Left ventricle myocardium superior (tissue), 1 donor: ENCODE results near the gene HOXA5. TPM values are rescaled to one million over a fixed set of nuclear protein-coding genes. Genes with fewer than 3 reads are reported as not detected.
A peak's percentile ranks its signal among the peaks of the same experiment; 100 is the strongest.

Experiments
- ATAC-seq: fragments of 200-7000 bp; cut with Tn5 transposase; one replicate; pipeline ENCODE4 v1.9.1; 2020; ENCODE audit warnings: mild to moderate bottlenecking, moderate library complexity
- DNase-seq: peaks from one replicate; pipeline ENCODE4 v3.0.0-alpha.2; 2020
- intact Hi-C: fragments of 100-400 bp; cut with micrococcal nuclease; formaldehyde crosslinking; loops from one replicate; pipeline ENCODE4 v1.11.0; 2022
- total RNA-seq: library from RNA; stranded (reverse); fragmentation: NEBNext Ultra II Directional; extraction: Animal tissue kit (Norgen Biotek cat#: 25700); gene quantifications from one replicate; pipeline ENCODE4 v1.2.1, GENCODE V29; 2021
- donor health status: DM: no; HTN: yes; CAD: no; lungs with severe emphysema.

HOXA5 gene
- total RNA-seq, 1 donor from 2014 or later = not detected

DNA sequence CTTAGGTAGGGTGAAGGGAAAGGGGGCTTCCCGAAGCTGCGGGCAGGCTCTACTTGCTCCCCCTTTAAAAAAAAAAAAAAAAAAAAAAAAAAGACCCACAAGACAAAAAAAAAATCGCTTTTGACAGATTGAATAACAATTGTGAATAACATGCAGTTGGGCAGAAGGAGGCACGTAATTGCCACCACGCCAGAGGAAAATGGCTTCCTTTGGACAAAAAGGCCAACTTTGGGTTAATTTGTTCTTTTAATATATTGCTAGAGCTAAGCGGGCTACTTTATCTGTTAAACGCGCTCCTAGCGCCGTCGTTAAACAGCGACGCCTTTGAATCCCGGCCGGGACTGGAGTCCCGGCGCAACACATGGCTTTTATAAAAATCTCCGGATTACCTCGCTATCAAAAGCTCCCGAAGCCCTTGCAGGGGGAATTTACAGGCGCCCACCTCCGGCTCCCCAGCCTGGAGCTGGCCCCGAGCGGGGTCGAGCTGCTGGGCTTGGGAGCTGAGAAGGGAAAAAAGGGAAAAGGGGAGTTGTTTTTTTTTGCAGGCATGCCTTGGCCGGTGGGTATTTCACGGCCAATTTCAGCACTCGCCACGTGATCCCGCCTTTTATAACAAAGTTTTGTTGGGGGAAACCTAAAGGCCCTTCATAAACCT lies 40.3 kb upstream of the HOXA5 start:
- DNase-seq (no peak), ATAC-seq (no peak)
- intact Hi-C loops = no loop called here

DNA sequence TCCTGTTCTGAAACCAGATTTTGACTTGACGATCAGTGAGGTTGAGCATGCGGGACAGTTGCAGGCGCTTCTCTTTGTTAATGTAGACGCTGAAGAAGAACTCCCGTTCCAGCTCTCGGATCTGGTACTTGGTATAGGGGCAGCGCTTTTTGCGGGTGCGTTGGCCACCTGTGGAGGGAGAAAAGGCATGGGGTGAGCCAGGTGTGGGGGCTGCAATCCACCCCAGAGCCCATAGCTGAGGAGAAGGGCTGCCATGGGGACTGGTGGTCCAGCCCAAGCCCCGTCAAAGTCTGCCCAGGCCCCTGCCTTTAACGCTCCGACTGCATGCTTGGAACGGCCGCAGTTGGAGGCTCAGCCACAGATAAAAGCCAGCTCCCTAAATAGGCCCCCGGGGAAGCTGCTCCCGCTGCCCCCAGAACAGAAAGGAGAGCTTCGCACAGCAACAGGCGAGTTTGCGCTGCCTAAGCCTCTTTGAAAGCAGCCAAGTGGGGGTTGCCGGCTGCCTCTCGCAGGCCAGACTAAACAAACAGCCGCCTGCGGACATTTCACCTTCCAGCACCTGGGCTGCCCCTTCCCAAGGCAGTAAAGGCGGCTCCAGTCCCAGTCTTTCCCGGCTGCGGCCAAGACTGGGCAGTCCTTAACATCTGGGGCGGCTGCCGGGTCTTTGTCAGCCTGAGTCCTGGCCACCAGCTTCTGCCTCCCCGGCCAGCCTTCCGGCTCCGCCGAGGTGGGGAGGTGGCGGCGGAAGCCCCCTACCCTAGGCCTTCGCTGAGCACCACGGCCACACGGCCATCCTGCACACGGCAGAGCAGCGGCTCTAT lies 39.6 kb upstream of the HOXA5 start:
- DNase-seq (no peak), ATAC-seq (no peak)
- intact Hi-C loops = no loop called here

DNA sequence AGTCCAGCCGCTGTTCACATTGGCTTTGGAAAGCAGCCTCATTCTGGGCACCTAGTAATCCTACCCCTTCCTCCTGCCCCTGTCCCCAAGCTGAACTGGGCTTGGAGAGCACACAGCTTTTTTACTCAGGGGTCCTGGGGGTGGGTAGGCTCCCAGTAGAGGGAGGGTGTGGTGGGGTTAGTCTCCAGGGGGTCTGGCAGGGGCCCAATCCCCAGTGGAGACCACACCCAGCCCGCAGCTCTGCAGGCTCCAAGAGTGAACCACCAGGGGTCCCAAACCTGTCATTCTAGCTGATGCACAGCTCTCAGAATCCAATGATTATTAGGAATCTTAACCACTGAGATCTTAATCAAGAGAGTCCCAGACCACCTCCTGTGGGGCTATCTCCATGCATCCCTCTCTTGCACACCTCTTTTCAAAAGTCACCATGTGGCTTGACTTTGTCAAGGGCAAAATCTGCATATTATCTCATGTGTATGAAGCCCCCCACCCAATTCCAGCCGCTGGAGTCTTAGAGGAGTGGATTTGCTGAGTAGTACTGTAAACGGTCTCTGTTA lies 38.9 kb upstream of the HOXA5 start:
- ATAC-seq = no peak
- DNase-seq = no peak
- intact Hi-C loops = no loop called here

DNA sequence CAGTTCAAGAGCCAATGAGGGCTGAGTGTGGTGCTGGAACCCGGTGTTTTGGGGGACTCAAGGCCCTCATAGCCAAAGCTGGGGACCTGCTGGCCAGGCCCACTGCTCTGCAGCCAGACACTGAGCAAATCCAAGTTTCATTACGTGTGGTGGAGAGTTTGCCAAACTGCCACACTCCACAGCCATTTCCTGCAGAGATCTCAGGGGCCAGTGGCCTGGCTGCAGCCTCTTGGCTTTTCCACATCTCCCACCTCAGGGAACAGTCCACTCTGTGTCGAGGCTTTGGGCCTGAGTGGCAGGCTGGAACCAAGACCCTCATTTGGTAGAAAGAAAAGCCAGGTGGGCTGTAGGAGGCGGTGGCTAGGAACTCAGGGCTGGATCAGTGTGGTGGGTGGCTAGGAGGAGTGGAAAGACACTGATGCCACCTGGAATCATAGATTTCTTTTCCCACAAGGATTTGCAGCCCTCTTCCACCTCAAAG lies 38.4 kb upstream of the HOXA5 start:
- DNase-seq = no peak
- intact Hi-C loops = no loop called here
- ATAC-seq = no peak

GRCh38 chr7:27180431-27181420 lies 37.2 kb upstream of the HOXA5 start:
- no peak for DNase-seq

DNA sequence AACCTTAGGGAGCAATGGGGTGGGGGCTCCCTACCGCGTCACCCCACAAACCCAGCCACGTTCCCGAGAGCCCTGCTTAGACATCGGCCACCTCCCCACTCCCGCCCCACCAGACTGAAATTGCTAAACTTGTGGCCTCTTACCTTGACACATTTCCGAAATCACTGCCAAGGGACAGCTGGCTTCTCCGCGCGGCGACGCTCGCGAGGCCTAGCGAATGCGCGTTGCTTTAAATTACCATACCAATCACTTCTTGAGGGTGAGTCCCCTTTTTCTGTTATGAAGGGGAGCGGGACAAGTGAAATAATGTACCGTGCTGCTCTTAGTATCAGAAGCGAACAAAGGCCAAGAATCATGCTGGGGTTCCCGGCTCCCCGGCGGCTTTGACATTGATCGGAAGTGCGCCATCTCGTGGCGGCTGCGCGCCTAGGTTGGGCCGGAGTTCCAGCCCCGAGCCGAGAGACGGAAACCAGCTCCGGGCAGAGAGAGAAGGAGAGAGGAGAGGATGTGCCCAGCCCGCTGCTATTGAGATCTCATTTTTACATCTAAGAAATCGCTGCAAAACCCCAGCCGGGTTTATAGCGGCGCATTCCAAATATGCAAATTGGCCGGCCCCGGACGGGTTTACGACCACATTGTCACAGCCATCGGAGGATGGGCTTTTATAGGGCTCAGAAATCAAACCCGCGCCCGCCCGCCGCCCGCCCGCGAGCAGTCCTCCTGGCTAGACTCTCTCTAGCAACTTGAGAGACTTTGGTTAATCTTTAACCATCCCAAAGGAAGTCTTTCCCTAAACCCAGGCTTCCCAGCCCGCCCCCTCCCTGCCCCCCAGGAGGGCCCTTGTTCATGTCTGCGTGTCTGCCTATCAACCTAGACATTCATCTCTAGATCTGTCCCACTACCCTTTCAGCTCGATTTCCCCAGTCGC lies 36.3 kb upstream of the HOXA5 start:
- DNase-seq (peak; percentile 69), ATAC-seq (peak; percentile 48)
- intact Hi-C loops = no loop called here

More at GRCh38 chr7:27180431-27181420, 37.2 kb upstream of the HOXA5 start:
- ATAC-seq = no peak
- intact Hi-C loops = no loop called here

DNA sequence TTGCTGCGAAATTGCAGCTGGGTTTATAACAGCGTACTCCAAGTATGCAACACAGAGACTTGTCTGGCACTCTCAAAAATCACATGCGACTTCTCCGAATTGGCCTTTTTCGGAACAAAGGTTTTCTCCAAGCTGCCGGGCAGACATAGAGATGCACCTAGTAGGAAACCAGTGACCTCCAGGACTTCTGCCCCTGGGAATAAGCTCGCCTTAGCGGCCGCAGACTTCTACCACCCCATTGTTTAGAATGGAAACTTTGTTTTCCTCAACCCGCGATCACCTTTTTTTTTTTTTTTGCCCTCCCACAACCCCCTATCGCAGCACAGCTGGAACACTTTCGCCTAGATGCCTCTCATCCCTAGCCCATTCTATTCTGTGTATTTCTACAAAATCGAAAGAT lies 35.5 kb upstream of the HOXA5 start:
- ATAC-seq (no peak), DNase-seq (no peak)
- intact Hi-C loops = no loop called here

DNA sequence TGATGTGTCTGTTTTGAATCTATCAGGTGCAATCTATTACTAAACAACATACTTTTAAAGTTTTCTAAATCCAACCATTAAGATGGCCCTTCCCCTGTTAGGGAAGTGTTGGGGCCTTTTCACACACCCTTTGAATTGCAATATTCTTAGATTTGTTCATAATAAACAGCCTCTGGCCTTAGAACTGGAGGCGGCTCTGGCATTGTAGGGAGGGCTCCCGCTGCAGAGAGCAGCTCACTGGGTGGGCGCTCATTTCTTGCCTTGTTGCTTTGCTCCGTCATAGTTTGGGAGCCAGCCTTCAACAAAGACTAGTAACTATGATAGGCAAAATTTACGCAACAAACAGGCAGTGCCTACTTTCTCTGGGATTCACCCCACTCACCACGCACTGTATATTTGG lies 34.9 kb upstream of the HOXA5 start:
- no peak for DNase-seq
- no peak for ATAC-seq
- intact Hi-C loops = no loop called here

- ATAC-seq (no peak), DNase-seq (no peak)
- intact Hi-C loops = no loop called here
These were observed 34.4 kb upstream of the HOXA5 start for GRCh38 chr7:27177795-27178320.

DNA sequence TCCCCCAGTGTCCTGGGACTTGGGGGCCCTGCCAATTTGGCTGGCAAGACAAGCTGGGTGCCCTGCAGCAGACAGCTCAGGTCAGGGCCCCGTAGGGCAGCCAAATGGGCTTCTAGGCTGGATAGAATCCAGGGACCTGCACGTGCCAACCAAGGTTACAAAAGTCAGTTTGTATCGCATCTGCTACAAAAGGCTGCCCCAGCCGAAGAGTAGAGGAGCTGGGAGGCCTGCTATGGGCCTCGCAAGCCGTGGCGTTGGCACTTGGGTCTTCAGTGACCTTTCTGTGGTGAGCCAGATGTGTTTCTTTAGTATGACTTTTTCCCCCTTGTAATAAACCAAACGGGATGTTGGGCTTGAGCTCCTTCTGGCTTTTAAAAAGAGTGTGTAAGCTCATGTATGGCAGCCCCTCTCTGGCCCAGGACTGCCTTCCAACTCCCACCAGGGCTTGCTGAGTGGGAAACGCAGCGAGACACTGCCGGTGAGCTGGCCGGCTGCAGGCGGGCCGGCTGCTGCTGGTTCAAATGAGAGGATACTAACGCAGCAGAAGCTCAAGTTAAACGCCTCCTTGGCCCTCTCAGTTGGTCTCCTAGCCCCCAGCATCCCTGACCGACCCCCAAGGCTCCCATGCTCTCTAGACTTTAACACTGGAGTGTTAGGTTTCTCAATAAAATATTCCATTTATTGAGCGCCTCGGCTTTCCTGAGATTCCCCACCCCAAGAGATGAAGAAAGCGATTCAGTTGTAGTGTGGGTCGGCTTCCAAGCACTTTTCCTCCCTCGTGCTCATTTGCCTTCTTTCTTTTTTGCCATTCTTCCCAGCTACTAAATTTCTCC lies 33.7 kb upstream of the HOXA5 start:
- ATAC-seq = no peak
- intact Hi-C loops = no loop called here
- no peak for DNase-seq

- ATAC-seq = no peak
- no peak for DNase-seq
- intact Hi-C loops = no loop called here
These were observed 33.0 kb upstream of the HOXA5 start for GRCh38 chr7:27176524-27176845.

GRCh38 chr7:27175626-27176523 lies 32.4 kb upstream of the HOXA5 start:
- DNase-seq = no peak
- intact Hi-C loops = no loop called here
- ATAC-seq = no peak

- DNase-seq (no peak), ATAC-seq (no peak)
- intact Hi-C loops = no loop called here
These were observed 31.6 kb upstream of the HOXA5 start for GRCh38 chr7:27174874-27175625.

- ATAC-seq (no peak), DNase-seq (no peak)
- intact Hi-C loops = no loop called here
These were observed 30.7 kb upstream of the HOXA5 start, which contains the start of gene HOXA10 for GRCh38 chr7:27173956-27174873. TSS of gene HOXA10 (minus strand) at chr7:27174320. CDS start at chr7:27174306, 14 bp downstream.
